K562 (cell line): ENCODE measurements around the gene LSM4. TPM values are rescaled to one million over a fixed set of nuclear protein-coding genes. Genes with fewer than 3 reads are reported as not detected.

ENCODE experiments used
- FOSL1 ChIP-seq: fragments of 200-800 bp; sonication (Bioruptor generic); conservative IDR thresholded peaks from 2 replicates; pipeline ENCODE4 v1.6.1; 2016; ENCODE audit warnings: missing genetic modification characterization, missing compliant biosample characterization
- GTF2A2 ChIP-seq: IDR thresholded peaks from 2 replicates; pipeline ENCODE4 v1.6.1; 2016; ENCODE audit warnings: mild to moderate bottlenecking, missing genetic modification characterization, missing compliant biosample characterization
- MAX ChIP-seq: sonication (generic); formaldehyde crosslinking; IDR thresholded peaks from 2 replicates; pipeline ENCODE4 v1.9.0; 2022; ENCODE audit warnings: mild to moderate bottlenecking, missing genetic modification reagents
- NFIC ChIP-seq: fragments of 450-650 bp; IDR thresholded peaks from 2 replicates; pipeline ENCODE4 v1.6.1; 2017; ENCODE audit warnings: mild to moderate bottlenecking, inconsistent platforms
- NR2C1 ChIP-seq, 2 experiments: fragments of 450-650 bp; IDR thresholded peaks; 2 replicates each; pipeline ENCODE4 v1.6.1; 2017; ENCODE audit warnings: mild to moderate bottlenecking in 2 of 2, antibody characterized with exemption in 1 of 2, inconsistent platforms in 1 of 2, missing compliant biosample characterization in 1 of 2, missing genetic modification characterization in 1 of 2
- TCF3 ChIP-seq: sonication (generic); formaldehyde crosslinking; IDR thresholded peaks from 2 replicates; pipeline ENCODE4 v1.4.0; 2020; ENCODE audit warnings: mild to moderate bottlenecking, missing genetic modification reagents
- TFAM ChIP-seq: fragments of 250-450 bp; sonication (Bioruptor Pico); conservative IDR thresholded peaks from 2 replicates; pipeline ENCODE4 v1.5.0; 2021; ENCODE audit warnings: mild to moderate bottlenecking, moderate library complexity
- ZKSCAN8 ChIP-seq: fragments of 200-800 bp; sonication (Bioruptor generic); IDR thresholded peaks from 2 replicates; pipeline ENCODE4 v1.6.1; 2016; ENCODE audit warnings: missing genetic modification characterization, missing compliant biosample characterization
- ZNF696 ChIP-seq: fragments of 250-450 bp; sonication (Bioruptor Pico); conservative IDR thresholded peaks from 2 replicates; pipeline ENCODE4 v1.4.0; 2020; ENCODE audit warnings: mild to moderate bottlenecking, moderate library complexity
- polyA plus RNA-seq, 8 experiments: library from polyadenylated mRNA; depleted of rRNA in 4 of 8; stranded (reverse) in 5 of 8; unstranded in 3 of 8; fragments of >200 nt; fragmentation: Nextera tagmentation in 2 of 8; fragmentation: Illumina TruSeq in 1 of 8; extraction: Ambion mirVana in 2 of 8; extraction: Trizol in 1 of 8; gene quantifications; 2 replicates each; pipeline versions ENCODE4 v1.2.1 to v1.2.3, GENCODE V29; 2011 to 2014; ENCODE audit warnings: inconsistent platforms in 1 of 8, missing spikeins in 1 of 8
- total RNA-seq, 7 experiments: library from RNA; depleted of rRNA in 6 of 7; stranded (reverse); fragments of >200 nt in 6 of 7; fragmentation: Illumina TruSeq in 2 of 7; extraction: Trizol in 2 of 7; gene quantifications; 2 replicates each; pipeline versions ENCODE4 v1.2.1 to v1.2.3, GENCODE V29; 2011 to 2021; ENCODE audit warnings: low replicate concordance in 1 of 7
- TF ChIP-seq, protein P1 (sequence below): fragments of 450-650 bp; IDR thresholded peaks from 2 replicates; pipeline ENCODE4 v1.6.1; 2014; ENCODE audit warnings: low read depth, mild to moderate bottlenecking, moderate library complexity, borderline replicate concordance

LSM4 gene
- total and polyA plus RNA-seq, 9 of the 15 experiments (the other 6 are each of a cell fraction or from before 2014, with no cell fraction given): 11.9 to 763 (median 202) TPM

DNA sequence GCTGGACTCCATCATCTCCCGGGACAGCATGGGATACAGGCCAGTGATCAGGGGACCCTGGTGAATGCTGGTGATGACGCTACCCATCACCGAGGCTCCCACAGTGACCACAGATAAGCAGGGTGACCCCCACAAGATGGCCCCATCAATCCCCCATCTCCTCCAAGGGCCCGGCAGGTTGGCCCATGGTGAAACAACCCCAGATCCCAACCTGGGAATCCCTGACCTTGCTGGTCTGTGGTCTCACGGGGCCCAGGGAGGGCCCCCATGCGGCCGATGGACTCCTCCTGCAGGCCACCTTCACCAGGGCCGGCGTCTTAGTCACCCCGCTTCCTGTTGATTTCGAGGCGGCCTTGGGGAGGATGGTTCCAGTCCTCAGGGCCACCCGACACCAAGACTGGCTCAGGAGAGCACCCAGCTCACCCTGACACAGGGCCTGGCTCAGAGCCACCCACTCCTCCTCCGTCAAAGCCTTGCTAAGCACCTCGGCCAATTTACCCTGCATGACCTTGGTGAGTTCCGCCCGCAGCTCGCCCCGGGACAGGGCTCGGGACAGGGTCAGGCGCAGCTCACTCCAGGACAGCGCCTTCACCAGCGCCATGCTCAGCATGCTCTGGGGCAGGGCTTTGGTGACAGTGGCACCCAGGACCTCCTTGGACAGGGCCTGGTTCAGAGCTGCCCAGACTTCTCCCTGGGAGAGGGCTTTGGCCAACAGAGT lies 58.6 kb downstream of the LSM4 start (continued):
- TF ChIP-seq, protein P1, sequence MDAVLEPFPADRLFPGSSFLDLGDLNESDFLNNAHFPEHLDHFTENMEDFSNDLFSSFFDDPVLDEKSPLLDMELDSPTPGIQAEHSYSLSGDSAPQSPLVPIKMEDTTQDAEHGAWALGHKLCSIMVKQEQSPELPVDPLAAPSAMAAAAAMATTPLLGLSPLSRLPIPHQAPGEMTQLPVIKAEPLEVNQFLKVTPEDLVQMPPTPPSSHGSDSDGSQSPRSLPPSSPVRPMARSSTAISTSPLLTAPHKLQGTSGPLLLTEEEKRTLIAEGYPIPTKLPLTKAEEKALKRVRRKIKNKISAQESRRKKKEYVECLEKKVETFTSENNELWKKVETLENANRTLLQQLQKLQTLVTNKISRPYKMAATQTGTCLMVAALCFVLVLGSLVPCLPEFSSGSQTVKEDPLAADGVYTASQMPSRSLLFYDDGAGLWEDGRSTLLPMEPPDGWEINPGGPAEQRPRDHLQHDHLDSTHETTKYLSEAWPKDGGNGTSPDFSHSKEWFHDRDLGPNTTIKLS: no peak
- no peak for TF ChIP-seq TCF3 (CRISPR knock-in tag)
- no peak for TF ChIP-seq GTF2A2 (tag)
- TF ChIP-seq FOSL1 (tag): no peak
- 0 out of 2 replicates have a peak, but pooled peaks have one; percentile 6 for TF ChIP-seq NFIC
- TF ChIP-seq ZNF696 (CRISPR knock-in tag): no peak
- no peak for TF ChIP-seq ZKSCAN8 (CRISPR knock-in tag)
- TF ChIP-seq MAX (CRISPR knock-in tag): no peak
- TF ChIP-seq NR2C1 (IDR thresholded peaks at IDR 0.05): no peak
- TF ChIP-seq NR2C1 (tag; IDR thresholded peaks at IDR 0.05): no peak
- no peak for TF ChIP-seq TFAM (CRISPR knock-in tag)
